HG03558 (cell line): ENCODE results near the gene SRI.

Source experiments
- ATAC-seq: cut with Tn5 transposase; IDR thresholded peaks from one replicate; pipeline ENCODE4 v1.9.1; 2021; ENCODE audit warnings: moderate number of reproducible peaks; ENCODE audit not compliant: unreplicated experiment; ENCODE audit errors: extremely low read depth

The SRI gene

DNA sequence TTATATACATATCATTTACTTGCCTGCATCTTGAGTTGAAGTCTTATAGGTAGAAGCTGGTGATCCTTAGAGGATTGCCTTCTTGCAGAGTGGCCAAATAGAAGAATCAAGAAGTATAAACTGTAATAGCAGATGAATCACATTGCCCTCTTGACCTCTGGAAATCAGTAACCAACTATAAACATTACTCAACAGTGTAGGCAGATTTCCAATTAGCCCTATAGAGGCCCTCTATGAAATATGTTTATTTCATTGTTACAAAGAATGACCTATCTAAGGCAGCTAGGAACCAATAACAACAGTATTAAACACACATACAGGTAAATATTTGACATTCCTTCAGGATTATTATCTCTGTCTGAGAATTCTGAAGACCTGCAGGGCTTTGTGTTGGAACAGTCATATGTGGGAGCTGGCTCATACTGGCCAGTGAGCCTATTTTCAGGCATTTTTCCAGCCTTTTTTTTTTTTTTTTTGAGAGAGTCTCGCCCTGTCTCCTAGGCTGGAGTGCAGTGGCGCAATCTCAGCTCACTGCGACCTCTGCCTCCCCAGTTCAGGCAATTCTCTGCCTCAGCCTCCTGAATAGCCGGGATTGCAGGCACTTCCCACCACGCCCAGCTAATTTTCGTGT is 7.2 kb upstream of the SRI start:
- ATAC-seq, result no peak

- ATAC-seq, result no peak
Measured at GRCh38 chr7:88226201-88226600, 6.4 kb upstream of the SRI start.

DNA sequence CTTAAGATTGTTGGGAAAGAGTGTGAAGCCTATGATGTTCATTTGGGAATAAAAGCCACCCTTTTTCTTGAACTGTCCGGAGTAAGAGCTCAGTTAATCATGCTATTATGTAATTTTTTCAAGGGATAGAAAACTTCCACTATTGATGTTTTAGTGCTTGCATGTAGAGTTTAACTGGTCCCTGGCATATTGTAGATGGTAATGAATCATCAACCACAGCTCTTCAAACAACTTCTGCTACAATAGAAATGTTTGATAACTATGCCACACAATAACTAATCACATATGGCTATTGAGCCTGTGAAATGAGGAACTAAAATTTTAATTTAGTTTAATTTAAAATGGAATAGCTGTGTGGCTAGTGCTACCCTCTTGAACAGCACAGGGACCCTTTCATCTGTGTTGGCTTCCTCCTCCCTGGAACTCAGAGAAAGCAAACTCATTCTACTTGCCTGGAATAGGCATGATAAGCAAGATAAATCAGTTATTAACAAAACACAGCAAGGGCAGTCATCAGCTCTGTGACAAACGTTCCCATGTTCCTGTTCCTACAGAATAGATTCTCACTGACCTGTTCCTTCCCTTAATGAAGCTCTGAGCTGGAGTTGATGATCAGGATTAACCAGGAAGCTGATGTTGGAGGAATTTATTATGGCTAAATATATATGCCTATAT is 4.9 kb upstream of the SRI start:
- no peak for ATAC-seq

DNA sequence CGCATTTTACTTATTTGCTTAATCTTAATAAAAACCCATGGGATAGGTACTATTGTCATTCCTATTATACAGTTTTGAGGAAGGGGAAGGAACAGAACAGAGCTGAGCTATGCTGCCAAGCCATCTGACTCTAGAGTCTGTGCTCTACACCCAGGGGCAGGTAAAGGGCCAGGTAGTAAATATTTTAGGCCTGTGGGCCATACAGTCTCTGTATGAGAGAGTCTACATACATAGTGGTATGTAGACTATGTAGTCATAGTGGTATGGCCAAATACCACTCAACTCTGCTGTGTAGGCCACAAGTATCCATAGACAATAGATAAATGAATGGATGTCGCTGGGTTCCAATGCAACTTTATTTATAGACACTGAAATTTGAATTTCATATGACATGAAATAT is 3.4 kb upstream of the SRI start:
- no peak for ATAC-seq

DNA sequence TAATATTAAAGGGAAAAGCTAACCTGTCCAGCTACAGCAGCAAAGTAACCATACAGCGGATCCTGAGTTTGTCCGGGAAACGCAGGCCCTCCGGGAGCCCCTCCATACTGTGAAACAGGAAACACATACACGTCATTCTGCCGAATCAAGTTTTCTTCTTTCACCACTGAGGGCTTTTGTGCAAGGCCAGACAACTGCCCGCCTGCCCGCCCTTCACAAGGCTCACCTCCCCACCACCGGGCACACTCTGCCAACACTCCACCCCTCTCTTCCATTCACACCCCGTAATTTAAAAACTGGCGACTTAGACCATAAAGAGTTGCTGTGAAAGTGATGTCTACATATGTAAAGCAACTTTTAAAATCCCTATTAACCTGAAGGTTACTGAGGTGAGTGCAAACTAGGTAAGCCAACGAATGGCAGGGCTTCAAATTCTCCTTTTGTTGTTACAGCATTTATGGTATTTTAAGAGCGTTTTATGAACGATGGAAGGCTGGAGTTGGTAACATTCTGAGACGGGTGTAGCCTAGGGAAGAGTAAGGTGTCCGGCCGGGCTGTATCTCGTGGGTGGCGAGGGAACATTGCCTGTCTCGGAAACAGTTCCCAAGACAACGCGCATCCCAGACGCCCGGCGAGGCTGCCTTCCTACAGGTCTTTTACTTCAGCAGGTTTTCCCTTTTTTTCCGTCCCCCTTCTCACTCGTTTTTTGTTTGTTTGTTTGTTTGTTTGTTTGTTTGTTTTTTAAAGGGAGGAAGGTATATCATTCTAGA is 817 bp downstream of the SRI start:
- ATAC-seq, result peak; percentile 15

GRCh38 chr7:88218429-88218745 is 1.5 kb downstream of the SRI start:
- no peak for ATAC-seq

GRCh38 chr7:88217675-88218428 is 2.0 kb downstream of the SRI start:
- peak; percentile 75 for ATAC-seq

- no peak for ATAC-seq
Measured at GRCh38 chr7:88216276-88216675, 3.6 kb downstream of the SRI start.

- no peak for ATAC-seq
Measured at GRCh38 chr7:88215295-88215694, 4.5 kb downstream of the SRI start.

GRCh38 chr7:88214456-88214855 is 5.4 kb downstream of the SRI start:
- no peak for ATAC-seq

DNA sequence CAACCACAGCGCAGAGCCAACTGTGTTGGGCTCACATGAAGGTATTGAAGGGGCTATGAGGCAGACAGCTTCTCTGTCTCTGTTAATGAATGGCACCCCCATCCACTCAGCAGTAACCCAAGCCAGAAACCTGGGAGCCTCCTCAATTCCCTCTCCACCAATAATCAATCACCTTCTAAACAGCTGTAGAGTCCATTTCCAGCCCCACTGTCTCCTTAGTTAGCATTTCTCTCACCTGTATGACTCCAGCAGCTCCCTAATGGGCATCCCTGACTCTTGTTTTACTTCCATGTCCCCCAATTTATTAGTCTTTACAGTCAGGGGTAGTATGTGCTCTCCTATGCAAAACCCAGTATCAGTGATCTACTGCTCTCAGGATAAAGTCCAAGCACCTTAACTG is 6.9 kb downstream of the SRI start:
- no peak for ATAC-seq

DNA sequence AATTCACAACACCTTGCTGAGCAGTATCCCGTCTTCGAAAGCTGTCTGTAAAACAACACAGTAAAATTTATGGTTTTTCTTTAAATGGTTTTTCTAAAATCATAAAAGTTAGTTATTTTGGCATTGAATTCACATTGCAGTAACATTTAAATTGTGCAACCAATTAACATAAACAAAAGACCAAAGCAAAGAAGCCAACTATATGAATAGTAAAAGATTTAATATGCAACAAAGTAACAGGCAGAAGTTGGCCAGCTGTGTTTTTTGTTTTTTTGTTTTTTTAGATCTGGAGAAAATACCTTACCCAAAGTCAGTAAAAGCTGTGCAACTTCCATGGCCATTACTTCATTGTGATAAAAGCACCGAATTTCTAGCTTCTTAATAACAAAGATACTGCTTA is 11.3 kb downstream of the SRI start:
- no peak for ATAC-seq

GRCh38 chr7:88206254-88206653 is 13.6 kb downstream of the SRI start:
- ATAC-seq, result no peak

- no peak for ATAC-seq
Measured at GRCh38 chr7:88205179-88205578, 14.7 kb downstream of the SRI start.

DNA sequence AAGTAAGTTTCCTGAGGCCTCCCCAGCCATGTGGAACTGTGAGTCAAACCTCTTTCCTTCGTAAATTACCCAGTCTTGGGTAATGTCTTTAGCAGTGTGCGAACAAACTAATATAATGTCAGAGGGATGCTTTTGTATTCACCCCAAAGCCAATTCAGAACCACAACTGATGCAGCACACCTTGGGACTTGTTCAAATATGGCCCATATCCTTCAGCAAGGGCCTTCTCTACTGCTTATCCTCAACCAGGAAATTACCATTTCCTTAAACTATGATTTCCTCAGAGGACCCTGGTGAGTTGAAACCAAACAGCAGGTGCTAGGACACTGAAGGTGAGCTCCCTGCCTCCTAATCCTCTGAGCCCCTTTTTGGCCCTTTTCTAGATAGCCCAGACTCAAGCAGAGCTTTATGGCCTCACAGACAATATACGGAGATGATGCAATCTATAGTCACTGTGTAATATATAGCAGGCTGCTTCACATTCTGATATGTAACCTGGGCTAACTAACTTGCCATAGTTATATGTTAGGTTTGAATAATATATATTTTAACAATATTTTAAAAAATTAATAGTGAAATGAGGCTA is 15.2 kb downstream of the SRI start:
- no peak for ATAC-seq

DNA sequence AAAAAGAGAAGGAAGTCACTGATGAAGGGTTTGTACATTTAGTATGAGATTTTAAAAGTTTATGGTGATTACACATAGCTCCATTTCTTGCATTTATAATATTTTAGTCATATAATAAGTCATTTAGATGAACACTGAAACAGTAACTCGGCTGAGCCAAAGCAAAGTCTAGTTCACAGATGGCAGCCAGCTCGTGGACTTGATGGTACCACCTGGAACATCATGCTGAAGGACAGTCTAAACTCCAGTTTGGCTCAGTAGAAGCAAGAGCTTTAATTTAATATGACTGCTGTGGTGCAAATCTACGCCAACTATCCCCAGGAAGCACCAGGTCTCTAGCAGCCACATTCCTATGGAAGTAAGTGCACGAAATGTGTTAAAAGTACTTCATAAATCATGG is 16.4 kb downstream of the SRI start:
- no peak for ATAC-seq

- ATAC-seq, result no peak
Measured at GRCh38 chr7:88202799-88203198, 17.0 kb downstream of the SRI start.

- no peak for ATAC-seq
Measured at GRCh38 chr7:88202278-88202677, 17.6 kb downstream of the SRI start.

DNA sequence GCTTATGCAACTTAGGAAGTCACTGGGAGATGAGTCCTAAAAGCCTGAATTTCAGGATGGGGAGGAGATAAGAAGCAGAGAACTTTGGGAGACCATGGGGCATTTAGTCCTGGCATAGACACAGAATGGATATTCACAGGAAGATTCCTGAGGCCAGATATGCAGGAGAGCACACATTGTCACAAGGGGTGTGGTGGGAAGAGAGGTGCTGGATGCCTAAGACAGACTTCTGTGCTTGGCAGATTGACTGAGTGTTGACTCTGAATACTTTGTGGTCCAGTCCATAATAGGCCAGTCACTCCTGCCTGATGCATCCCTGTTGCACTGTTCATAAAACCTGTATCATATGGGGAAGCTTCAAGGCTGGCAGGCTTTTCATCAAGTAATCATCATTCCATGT is 18.5 kb downstream of the SRI start:
- ATAC-seq, result no peak

GRCh38 chr7:88200789-88201188 is 19.0 kb downstream of the SRI start:
- ATAC-seq, result no peak

- ATAC-seq, result no peak
Measured at GRCh38 chr7:88200261-88200660, 19.6 kb downstream of the SRI start.
